GM08714 (cell line): ENCODE results near the gene PLCG1.

Experiments used
- H3K4me3 ChIP-seq: fragments of 200-500 bp; sonication (Bioruptor generic); 2 replicates; pipeline ENCODE4 v1.5.1; 2014; ENCODE audit warnings: mild to moderate bottlenecking, low read length, inconsistent platforms
- ZNF274 ChIP-seq: IDR thresholded peaks from 2 replicates; pipeline ENCODE4 v1.6.1; 2012; ENCODE audit warnings: mild to moderate bottlenecking, low read depth, low read length

PLCG1 gene

GRCh38 chr20:41173161-41173721 is 35.9 kb downstream of the PLCG1 start:
- no peak for TF ChIP-seq ZNF274
- no peak overlapping the region for H3K4me3 ChIP-seq

- TF ChIP-seq ZNF274: no peak
- no peak overlapping the region for H3K4me3 ChIP-seq
Observed at GRCh38 chr20:41173791-41174341, 36.5 kb downstream of the PLCG1 start.

GRCh38 chr20:41174373-41174772 is 37.0 kb downstream of the PLCG1 start:
- H3K4me3 ChIP-seq: no peak overlapping the region
- TF ChIP-seq ZNF274: no peak

- H3K4me3 ChIP-seq: no peak overlapping the region
- TF ChIP-seq ZNF274: no peak
Observed at GRCh38 chr20:41174782-41175181, 37.4 kb downstream of the PLCG1 start.

GRCh38 chr20:41175201-41175651 is 37.9 kb downstream of the PLCG1 start:
- no peak for TF ChIP-seq ZNF274
- H3K4me3 ChIP-seq: no peak overlapping the region

GRCh38 chr20:41175727-41176330 is 38.5 kb downstream of the PLCG1 start:
- no peak overlapping the region for H3K4me3 ChIP-seq
- TF ChIP-seq ZNF274: no peak

- TF ChIP-seq ZNF274: no peak
- no peak overlapping the region for H3K4me3 ChIP-seq
Observed at GRCh38 chr20:41176711-41177552, 39.6 kb downstream of the PLCG1 start.

GRCh38 chr20:41177636-41178035 is 40.3 kb downstream of the PLCG1 start:
- TF ChIP-seq ZNF274: no peak
- no peak overlapping the region for H3K4me3 ChIP-seq

GRCh38 chr20:41178495-41178894 is 41.2 kb downstream of the PLCG1 start:
- H3K4me3 ChIP-seq: no peak overlapping the region
- no peak for TF ChIP-seq ZNF274

- TF ChIP-seq ZNF274: no peak
- H3K4me3 ChIP-seq: no peak overlapping the region
Observed at GRCh38 chr20:41178904-41179432, 41.6 kb downstream of the PLCG1 start.

- H3K4me3 ChIP-seq: no peak overlapping the region
- no peak for TF ChIP-seq ZNF274
Observed at GRCh38 chr20:41179961-41180360, 42.6 kb downstream of the PLCG1 start.

- H3K4me3 ChIP-seq: no peak overlapping the region
Observed at GRCh38 chr20:41180599-41181333, 43.4 kb downstream of the PLCG1 start.

GRCh38 chr20:41181567-41181966 is 44.2 kb downstream of the PLCG1 start:
- no peak overlapping the region for H3K4me3 ChIP-seq
- no peak for TF ChIP-seq ZNF274

More at GRCh38 chr20:41180599-41181333, 43.4 kb downstream of the PLCG1 start:
- TF ChIP-seq ZNF274: no peak
